K562 (cell line): ENCODE results near the gene UNC45A. TPM values are rescaled to one million over a fixed set of nuclear protein-coding genes. Genes with fewer than 3 reads are reported as not detected.
"Not testable (repeated sequence)": the region's sequence is repeated elsewhere in the genome, so short reads cannot be mapped to it uniquely, and the experiment has no call there.

Experiments used
- C11orf30 ChIP-seq: fragments of 450-650 bp; IDR thresholded peaks from 2 replicates; pipeline ENCODE4 v1.6.1; 2016; ENCODE audit warnings: low read depth, mild to moderate bottlenecking
- CBFA2T3 ChIP-seq: fragments of 450-650 bp; IDR thresholded peaks from 2 replicates; pipeline ENCODE4 v1.6.1; 2017
- CTBP1 ChIP-seq: fragments of 450-650 bp; IDR thresholded peaks from 2 replicates; pipeline ENCODE4 v1.6.1; 2016; ENCODE audit warnings: borderline replicate concordance
- JUND ChIP-seq, 2 experiments: IDR thresholded peaks; 2 replicates in 1 of 2; 3 replicates in 1 of 2; pipeline ENCODE4 v1.6.1; 2011; ENCODE audit warnings: borderline replicate concordance in 2 of 2, low read depth in 2 of 2, low read length in 2 of 2, improper control_type of control experiment in 1 of 2, missing biosample characterization in 1 of 2, missing genetic modification characterization in 1 of 2, missing genetic modification reagents in 1 of 2
- MAFF ChIP-seq: IDR thresholded peaks from 2 replicates; pipeline ENCODE4 v1.6.1; 2012; ENCODE audit warnings: low read length, improper control_type of control experiment
- TRIM24 ChIP-seq, 2 experiments: fragments of 450-650 bp; IDR thresholded peaks; 2 replicates each; pipeline ENCODE4 v1.6.1; 2016
- ZNF316 ChIP-seq: fragments of 450-650 bp; IDR thresholded peaks from 2 replicates; pipeline ENCODE4 v1.6.1; 2016
- polyA plus RNA-seq, 8 experiments: library from polyadenylated mRNA; depleted of rRNA in 4 of 8; stranded (reverse) in 5 of 8; unstranded in 3 of 8; fragments of >200 nt; fragmentation: Nextera tagmentation in 2 of 8; fragmentation: Illumina TruSeq in 1 of 8; extraction: Ambion mirVana in 2 of 8; extraction: Trizol in 1 of 8; gene quantifications; 2 replicates each; pipeline versions ENCODE4 v1.2.1 to v1.2.3, GENCODE V29; 2011 to 2014; ENCODE audit warnings: inconsistent platforms in 1 of 8, missing spikeins in 1 of 8
- total RNA-seq, 7 experiments: library from RNA; depleted of rRNA in 6 of 7; stranded (reverse); fragments of >200 nt in 6 of 7; fragmentation: Illumina TruSeq in 2 of 7; extraction: Trizol in 2 of 7; gene quantifications; 2 replicates each; pipeline versions ENCODE4 v1.2.1 to v1.2.3, GENCODE V29; 2011 to 2021; ENCODE audit warnings: low replicate concordance in 1 of 7
- TF ChIP-seq, protein P1 (sequence below), 2 experiments: fragments of 450-650 bp in 1 of 2; sonication (generic) in 1 of 2; formaldehyde crosslinking in 1 of 2; IDR thresholded peaks; 2 replicates each; pipeline versions ENCODE4 v1.7.1 to v1.9.0; 2016 to 2022; ENCODE audit warnings: inconsistent platforms in 1 of 2, mild to moderate bottlenecking in 1 of 2, missing genetic modification reagents in 1 of 2

UNC45A gene
- total and polyA plus RNA-seq, 9 of the 15 experiments (the other 6 are each of a cell fraction or from before 2014, with no cell fraction given): 22.4 to 79.3 (median 43.7) TPM

DNA sequence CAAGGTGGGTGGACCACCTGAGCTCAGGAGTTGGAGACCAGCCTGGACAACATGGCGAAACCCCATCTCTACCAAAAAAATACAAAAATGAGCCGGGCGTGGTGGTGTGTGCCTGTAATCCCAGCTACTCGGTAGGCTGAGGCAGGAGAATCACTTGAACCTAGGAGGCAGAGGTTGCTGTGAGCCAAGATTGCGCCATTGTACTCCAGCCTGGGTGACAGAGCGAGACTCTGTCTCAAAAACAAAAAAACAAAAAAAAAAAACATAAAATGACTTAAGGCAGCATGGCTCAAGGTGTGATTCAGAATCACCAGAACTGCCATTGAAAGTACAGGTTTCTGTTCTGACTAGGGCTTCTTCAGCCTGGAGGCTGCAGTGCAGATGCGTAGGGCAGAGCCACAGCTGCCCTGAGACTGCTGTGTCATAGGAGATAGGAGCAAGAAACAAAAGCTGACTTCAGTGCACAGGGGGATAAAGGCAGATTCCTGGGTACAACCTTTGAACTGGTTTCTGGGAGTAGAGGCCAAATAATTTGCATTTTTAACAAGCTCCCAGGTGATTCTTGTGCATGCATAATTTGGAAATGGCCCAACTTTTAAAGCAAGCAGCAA is 12.3 kb upstream of the UNC45A start (continued):
- TF ChIP-seq, protein P1, sequence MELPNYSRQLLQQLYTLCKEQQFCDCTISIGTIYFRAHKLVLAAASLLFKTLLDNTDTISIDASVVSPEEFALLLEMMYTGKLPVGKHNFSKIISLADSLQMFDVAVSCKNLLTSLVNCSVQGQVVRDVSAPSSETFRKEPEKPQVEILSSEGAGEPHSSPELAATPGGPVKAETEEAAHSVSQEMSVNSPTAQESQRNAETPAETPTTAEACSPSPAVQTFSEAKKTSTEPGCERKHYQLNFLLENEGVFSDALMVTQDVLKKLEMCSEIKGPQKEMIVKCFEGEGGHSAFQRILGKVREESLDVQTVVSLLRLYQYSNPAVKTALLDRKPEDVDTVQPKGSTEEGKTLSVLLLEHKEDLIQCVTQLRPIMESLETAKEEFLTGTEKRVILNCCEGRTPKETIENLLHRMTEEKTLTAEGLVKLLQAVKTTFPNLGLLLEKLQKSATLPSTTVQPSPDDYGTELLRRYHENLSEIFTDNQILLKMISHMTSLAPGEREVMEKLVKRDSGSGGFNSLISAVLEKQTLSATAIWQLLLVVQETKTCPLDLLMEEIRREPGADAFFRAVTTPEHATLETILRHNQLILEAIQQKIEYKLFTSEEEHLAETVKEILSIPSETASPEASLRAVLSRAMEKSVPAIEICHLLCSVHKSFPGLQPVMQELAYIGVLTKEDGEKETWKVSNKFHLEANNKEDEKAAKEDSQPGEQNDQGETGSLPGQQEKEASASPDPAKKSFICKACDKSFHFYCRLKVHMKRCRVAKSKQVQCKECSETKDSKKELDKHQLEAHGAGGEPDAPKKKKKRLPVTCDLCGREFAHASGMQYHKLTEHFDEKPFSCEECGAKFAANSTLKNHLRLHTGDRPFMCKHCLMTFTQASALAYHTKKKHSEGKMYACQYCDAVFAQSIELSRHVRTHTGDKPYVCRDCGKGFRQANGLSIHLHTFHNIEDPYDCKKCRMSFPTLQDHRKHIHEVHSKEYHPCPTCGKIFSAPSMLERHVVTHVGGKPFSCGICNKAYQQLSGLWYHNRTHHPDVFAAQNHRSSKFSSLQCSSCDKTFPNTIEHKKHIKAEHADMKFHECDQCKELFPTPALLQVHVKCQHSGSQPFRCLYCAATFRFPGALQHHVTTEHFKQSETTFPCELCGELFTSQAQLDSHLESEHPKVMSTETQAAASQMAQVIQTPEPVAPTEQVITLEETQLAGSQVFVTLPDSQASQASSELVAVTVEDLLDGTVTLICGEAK (IDR thresholded peaks at IDR 0.05): 0 out of 2 replicates have a peak, but pooled peaks have one; percentile 33
- TF ChIP-seq, protein P1 (CRISPR knock-in tag; IDR thresholded peaks at IDR 0.05): not testable (repeated sequence)
- TF ChIP-seq ZNF316 (peak; percentile 84), CTBP1 (peak; percentile 23; the same call in 1 of the 2 replicates), CBFA2T3 (peak; percentile 81), TRIM24 (IDR thresholded peaks at IDR 0.05) (0 out of 4 replicates have a peak, but pooled peaks of 1 of the 2 experiments have one; percentile 9), C11orf30 (peak; percentile 78), JUND (IDR thresholded peaks at IDR 0.05; ENCODE audit: borderline replicate concordance, low read depth, low read length) (0 out of 2 replicates have a peak, but pooled peaks have one; percentile 26), MAFF (peak; percentile 64)
- TF ChIP-seq JUND (tag; IDR thresholded peaks at IDR 0.05; ENCODE audit: borderline replicate concordance, low read depth, low read length): not testable (repeated sequence)
